Superior temporal gyrus (tissue), 1 donor: ENCODE results near the gene RAB40C.

Experiments used
- DNase-seq: peaks from one replicate; pipeline ENCODE4 v3.0.0-alpha.2; 2016; ENCODE audit errors: extremely low spot score

RAB40C gene, protein sequence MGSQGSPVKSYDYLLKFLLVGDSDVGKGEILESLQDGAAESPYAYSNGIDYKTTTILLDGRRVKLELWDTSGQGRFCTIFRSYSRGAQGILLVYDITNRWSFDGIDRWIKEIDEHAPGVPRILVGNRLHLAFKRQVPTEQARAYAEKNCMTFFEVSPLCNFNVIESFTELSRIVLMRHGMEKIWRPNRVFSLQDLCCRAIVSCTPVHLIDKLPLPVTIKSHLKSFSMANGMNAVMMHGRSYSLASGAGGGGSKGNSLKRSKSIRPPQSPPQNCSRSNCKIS

DNA sequence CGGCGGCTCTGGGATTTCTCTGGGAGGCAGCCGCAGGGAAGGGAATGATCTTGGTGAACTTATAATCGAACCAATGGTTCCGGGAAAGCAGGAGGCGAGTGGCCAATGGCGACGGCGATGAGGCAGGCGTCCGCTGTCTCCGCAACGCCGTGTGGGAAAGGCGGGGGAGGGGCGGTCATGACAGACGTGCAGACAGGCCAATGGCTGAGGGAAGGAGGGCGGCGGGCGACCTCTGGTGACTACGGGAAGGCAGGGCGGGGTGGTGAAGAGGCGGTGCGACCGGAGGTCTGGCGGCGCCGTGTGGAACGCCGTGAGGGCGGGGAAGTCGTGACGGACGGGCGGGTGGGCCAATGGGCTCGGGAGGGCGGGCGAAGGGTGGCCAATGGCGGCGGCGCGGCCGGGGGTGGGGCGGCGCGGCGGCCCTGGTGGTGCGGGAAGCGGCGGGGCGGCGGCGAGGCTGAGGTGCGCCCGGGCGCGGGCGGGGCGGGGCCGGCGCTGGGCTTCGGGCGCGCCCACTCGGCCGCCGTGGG, at the start of gene RAB40C:
TSS of gene RAB40C (plus strand) at position 409 of the 530 bp plus-strand sequence. CDS start 226 bp downstream, outside the sequence.
- DNase-seq, result peak; percentile 94

DNA sequence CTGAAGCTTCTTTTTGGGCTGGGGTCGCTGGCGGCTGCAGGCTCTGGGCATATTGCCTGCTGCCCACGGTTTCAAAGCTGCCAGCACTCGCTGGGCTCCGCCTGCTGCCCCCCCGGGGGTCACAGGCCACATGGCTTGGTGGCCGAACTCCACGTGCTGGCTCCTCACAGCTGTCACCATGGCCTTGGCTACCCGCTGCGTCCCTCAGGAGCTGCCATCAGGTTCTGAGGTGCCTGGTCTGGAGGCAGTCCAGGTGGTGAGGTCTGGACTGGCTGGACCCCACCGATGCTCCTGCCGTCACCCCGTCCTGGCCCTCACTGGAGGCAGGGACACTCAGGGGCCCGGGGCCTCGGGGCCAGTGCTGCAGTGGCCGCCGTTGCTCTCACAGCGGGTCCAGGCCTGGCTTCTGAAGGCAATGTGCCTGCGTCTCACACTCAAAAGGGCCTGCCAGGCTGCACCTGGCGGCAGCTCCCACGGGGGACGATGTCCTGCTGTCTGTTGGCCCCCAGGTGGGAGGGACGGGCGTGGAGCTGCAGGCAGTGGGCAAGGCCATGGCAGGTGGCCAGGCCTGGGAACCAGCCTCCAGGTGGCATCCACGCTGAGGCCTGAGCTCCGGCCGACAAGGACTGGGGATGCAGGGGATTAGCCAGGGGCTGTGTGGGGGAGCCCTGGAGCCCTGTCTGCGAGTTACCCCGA, 49.1 kb upstream of the RAB40C start:
- no peak for DNase-seq

DNA sequence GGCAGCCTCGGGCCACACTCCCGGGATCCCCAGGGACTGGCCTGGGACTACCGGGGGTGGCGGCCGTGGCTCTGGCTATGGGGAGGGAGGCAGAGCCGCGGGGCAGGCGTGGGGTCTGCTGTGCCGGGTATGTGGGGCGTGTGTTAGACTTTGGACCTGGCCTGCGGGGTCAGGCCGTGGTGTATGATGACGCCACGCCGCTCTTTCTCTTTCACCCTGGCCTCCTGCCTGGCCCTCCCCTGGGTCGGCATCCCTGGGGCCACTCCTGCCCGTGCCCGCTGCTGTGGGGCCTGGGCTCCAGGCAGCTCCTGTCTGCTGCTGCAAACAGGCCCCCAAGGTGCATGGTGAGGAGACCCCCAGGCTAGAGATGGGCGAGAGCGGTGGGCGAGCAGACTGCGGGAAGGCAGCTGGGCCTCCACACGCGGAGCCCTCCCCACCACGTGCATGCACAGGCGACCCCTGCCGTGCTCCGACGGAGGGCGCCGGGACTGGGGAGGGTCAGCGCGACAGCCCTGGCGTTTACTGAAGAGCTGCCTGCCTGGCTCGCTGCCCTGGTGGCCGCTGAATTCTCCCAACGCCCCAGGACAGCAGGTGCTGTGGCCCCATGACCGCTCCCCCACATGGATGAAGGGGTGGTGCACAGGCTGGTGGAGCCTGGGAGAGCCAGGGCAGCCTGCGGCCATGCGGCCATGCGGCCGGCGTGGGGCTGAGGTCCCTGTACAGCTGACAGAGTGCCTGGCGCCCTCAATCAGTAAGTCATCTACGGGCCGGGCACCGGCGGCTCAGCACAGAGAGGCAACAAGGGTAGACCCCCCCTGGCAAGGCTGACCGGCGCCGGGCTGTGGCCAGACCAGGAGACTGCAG, 46.3 kb upstream of the RAB40C start:
- no peak for DNase-seq

DNA sequence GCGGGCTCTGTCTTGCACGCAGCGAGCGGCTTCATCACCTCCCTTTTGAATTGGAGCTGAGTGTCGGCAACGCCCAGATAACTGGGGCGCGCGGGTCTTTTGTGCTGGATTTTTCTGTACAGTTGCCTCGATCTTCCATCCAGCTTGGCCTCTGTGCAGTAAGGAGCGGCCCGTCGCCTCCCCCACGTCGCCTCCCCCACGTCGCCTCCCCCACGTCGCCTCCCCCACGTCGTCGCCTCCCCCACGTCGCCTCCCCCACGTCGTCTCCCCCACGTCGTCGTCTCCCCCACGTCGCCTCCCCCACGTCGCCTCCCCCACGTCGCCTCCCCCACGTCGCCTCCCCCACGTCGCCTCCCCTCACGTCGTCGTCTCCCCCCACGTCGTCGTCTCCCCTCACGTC, 45.3 kb upstream of the RAB40C start:
- no peak for DNase-seq

DNA sequence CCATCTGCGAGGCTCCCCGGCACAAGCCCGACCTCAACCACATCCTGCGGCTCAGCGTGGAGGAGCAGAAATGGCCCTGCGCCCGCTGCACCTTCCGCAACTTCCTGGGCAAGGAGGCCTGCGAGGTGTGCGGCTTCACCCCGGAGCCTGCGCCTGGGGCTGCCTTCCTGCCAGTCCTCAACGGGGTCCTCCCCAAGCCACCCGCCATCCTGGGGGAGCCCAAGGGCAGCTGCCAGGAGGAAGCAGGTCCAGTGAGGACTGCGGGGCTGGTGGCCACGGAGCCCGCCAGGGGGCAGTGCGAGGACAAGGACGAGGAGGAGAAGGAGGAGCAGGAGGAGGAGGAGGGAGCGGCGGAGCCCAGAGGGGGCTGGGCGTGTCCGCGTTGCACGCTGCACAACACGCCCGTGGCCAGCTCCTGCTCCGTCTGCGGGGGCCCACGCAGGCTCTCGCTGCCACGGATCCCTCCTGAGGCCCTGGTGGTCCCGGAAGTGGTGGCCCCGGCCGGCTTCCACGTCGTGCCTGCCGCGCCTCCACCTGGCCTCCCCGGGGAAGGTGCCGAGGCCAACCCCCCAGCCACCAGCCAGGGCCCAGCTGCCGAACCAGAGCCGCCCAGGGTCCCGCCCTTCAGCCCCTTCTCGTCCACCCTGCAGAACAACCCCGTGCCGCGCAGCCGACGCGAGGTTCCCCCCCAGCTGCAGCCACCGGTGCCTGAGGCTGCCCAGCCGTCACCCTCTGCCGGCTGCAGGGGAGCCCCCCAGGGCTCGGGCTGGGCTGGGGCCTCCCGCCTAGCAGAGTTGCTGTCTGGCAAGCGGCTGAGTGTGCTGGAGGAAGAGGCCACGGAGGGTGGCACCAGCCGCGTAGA, 42.7 kb upstream of the RAB40C start:
- peak; percentile 53 for DNase-seq

DNA sequence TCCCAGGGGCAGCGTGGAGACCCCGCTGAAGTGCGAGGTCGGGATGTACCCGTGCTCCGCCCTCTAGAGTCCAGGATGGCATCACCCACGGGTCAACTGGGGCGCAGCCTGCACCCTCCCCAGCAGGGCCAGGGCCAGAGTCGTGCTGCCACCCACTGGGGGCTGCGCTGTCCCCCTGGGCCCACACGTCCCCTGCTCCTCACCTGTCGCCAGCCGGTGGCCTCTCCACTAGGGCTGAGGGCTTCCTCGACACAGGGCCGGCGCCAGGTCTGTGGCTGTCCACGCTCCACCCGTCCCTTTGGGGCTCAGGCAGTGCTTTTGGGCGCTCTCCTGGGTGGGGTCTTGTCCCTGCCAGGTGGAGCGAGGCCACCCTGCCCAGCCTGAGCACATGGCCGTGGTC, 41.3 kb upstream of the RAB40C start:
- no peak for DNase-seq

DNA sequence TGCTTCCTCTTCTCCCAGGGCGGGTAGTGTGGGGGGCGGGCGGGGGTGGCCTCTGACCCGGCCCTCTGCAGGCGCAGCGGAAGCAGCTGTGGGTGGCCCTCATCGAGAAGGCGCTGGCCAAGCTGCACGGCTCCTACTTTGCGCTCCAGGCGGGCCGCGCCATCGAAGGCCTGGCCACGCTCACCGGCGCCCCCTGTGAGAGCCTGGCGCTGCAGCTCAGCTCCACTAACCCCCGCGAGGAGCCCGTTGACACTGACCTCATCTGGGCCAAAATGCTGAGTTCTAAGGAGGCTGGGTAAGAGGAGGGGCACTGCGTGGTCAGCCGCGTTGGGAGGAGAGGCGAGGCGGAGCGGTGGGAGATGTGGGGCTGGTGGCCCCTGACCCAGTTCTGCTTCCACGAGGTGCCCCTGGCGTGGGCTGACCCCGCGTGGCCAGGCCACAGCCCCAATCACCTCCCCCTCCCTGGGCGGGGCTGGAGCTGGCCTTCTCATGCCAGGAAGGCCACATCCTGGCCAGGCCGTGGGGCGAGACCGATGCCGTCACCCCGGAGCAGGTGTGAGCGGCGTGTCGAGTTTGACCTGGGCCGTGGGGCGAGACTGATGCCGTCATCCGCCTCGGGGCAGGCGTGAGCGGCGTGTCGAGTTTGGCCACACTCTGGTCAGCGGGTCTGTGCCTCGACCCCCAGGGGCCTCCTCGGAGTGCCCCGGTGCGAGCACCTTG, 40.2 kb upstream of the RAB40C start:
- DNase-seq, result no peak

DNA sequence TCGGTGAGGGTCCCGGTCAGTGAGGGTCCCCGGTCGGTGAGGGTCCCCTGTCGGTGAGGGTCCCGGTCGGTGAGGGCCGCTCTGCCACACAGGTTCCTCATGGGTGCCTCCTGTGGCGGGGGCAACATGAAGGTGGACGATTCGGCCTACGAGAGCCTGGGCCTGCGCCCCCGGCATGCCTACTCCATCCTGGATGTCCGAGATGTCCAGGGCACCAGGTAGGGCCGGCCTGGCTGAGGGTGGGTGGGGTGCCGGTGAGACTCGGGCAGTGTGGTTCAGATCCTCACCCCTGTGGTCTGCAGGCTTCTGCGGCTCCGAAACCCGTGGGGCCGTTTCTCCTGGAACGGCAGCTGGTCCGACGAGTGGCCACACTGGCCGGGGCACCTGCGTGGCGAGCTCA, 38.7 kb upstream of the RAB40C start:
- no peak for DNase-seq

DNA sequence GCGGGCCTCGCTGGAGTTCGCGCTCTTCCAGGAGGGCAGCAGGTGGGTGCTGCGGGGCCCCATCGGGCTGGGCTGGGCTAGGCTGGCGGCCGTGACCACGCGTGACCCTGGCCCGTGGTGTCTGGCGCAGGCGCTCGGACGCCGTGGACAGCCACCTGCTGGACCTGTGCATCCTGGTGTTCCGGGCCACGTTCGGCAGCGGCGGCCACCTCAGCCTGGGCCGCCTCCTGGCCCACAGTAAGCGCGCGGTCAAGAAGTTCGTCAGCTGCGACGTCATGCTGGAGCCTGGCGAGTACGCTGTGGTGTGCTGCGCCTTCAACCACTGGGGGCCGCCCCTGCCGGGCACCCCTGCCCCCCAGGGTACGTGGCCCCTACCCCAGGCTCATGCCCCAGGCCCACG, 37.7 kb upstream of the RAB40C start:
- DNase-seq, result no peak

DNA sequence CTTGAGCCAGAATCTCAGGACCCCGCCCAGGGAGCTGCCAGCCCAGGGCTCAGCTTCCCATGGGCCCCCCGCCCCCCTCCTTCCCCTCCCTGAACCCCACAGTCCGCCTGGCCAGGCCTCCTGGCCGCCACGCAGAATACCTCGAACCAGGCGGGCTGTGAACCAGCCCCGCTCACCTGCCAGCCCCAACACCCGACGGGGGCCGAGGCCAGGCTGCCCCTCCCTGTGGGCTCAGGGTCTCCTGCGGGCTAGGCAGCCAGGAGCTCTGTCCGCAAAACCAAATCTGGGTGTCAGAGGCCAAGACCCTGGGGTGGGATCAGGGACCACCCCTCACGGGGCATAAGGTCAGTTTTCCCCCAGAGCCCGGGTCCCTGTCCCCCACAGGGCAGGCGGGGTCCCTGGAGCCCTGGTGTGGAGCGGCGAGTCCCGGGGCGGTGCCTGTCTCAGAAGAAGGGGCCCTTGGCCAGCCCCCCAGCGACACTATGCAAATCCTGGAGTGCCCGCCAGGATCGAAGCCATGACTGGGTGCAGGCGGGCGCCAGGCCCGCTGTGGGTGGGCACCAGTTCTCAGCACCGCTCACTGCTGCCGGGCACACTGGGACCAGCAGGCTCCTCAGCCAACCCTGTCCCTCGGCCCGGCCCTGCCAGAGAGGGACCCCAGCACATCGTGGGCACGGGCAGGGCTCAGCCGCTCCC, 36.1 kb upstream of the RAB40C start:
- no peak for DNase-seq

DNA sequence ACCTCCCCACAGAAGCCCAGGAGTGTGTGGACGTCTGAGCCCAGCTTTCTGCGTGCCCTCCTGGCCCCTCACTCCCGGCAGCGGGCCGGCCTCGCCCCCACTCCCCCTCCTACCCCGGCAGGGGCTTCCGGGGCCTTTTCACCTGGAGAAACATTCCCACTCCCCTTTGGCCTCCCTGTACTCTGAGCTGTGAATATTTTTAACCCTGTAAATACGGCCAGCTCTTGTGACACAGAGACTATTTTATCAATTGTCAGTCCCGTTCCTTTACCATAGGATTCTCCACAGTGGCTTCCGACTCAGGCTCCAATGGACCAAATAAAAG, 35.6 kb upstream of the RAB40C start:
- DNase-seq, result no peak

DNA sequence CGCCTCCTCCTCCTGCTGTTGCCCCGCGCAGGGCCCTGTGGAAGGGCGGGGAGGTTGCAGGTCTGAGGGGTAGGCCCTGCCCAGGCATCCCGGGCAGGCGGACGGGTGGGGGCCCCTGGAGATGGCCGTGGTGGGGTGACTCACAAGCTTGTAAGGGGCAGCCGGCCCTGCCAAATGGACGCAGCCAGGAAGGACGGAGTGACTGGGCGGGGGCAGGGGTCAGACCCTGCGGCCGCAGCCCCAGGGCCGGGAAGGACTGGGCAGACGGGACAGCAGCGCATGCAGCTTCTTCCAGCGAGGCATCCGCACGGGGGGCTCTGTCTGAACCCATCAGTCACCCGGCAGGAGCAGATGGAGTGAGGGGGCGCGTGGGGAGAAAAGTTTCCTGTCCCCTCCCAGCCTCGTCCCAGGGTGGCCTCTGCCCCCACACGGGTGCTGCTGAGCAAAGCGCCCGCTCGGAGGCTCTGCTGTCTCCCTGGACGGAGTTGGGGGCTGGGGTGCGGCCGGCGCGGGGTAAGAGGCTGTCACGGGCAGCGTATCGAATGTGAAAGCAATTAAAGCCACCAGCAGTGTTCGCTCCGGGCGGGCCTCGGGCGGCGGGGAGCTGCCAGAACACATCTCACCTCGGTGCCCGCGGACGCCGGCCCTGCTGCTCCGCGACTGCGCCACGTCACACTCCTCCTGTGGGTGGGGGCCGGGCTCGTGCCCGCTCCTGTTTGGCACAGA, 35.1 kb upstream of the RAB40C start:
- no peak for DNase-seq

DNA sequence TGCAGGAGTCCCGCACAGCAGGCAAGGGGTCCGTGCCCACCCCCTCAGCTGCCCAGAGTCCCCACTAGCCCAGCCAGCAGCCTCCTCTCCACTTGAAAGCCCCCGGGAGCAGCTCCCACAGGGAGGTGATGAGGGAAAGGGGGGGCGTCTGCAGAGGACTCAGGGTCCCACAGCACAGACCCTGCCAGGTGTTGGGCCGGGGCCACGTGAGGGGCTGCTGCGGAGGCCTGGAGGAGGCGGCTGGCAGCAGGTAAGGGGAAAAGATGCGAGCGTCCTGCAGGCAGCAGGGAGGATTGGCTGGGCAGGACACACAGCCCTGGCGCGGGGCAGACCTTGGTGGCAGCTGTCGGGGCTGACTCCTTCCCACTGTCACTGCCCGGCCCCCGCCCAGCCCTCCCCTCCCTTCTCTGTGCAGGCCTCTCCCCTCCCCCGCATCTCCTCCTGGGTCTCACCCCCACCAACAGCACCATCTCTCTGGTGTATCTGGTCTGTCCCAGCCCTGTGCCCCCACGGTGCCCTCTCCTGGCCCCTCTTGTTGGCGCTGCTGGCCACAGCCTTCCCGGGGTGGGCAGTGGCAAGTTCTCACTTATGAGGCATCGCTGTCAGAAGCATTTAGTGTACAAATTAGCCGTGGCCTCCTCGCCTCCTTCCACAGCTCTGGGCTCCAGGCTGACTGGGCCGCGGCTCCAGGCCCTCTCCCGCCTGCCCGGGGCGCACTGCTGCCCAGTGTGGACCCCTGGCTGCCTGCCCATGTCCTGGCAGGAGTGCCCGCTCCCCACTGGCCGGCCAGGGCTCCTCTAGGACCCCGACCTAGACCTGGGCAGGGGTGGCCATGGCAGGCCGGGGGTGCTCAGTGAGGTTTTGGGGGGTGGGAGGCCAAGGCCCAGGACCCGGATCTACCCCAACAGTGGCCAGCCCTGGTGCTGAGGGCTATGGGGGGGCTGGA, 34.1 kb upstream of the RAB40C start:
- no peak for DNase-seq

DNA sequence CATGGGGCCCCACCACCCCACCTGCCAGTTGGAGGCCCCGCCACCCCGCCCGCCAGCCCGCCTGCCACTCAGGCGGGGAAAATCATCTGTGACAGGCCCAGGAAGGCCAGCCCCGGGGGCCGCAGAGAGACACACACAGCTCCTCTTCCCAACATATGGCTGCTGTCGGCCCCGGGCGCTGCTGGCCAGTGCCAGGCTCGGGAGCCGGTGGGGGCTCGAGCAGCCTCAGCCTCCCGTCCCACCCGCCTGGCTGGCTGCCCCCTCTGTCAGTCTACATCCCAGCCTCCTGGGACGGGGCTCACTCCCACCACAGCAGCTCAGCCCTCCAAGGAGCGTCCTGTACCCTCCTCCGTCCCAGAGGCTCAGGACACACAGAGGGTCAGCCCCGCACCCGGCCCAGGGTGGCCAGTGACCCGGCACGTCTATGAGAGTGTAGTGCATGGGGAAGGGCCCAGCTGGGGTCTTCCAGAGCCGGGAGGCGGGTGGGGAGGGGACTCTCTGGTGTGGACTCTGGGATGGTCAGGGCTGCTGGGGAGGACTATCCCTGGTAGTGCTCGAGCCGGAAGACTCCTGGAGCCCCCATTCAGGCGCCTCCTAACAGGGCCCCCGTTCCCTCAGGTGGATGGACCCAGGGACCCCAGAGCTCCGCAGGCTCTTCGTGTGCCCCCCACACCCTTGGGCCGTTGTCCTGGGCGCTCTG, 33.2 kb upstream of the RAB40C start:
- no peak for DNase-seq

DNA sequence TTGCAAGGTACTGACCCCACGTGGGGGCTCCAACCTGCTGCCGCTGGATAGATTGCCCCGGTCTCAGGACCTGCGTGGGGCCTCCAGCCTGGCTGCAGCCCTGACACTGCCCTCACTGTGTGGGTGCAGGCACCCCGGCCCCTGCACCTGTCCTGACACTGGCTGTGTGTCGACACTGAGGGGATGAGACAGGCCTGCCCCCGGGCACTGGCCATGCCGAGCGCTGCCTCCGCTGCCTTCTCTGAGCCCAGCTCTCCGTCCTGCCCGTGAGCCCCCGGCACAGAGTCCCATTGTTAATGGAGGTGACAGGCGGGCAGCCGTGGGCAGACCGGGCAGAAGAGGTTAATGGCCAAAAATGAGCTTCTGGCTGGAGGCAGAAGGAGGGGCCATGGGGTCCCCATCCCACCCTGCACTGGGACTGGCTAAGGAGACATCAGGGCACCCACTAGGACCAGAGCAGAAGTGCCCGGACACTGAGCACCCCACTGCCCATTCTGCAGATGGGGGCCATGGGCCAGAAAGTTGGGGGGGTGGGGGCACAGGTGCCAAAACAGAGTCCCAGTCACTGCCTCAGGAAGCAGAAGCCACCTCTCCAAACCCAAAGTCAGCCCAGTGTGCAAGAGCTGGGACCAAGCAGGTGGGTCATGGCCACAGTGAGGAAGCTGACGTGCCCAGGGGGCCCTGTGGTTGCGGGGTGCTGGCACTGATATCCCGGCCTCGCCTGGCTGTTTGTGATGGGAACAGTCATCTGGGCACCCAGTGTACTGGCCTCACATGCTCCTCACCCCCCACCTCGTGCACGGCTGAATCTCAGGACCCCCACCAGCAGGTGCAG, 32.2 kb upstream of the RAB40C start:
- DNase-seq, result no peak

DNA sequence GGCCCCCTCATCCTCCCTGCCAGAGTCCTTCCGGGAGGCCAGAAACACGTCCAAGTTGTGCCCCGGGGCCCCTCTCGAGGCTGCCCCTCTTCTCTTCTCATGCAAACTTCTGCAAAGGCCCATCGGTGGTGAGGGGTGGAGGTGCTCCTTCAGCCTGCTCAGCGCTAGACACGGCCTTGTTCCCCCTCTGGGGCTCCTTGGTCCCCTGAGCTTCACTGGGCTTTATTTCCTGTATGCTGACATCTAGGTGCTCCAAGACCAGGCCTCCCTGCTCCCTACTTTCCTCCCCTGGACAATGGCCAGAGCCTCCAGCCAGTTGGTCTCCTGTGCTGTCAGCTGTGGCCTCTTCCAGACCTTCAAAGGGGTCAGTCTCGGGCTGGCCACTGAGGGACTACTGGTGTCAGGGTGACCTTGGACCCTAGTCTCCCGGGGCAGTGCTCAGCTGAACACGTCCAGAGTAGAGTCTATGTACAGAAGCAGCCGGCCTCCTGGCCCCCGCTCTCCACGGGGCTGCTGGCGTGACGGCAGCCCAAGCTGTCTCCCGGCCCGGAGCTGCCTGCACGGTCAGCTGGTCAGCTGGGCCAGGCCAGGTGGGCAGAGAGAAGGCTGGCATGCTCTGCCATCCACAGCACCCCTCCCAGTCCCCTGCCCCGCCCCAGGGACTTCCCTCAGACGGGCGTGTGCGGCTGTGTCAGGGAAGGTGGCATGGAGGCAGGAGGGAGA, 31.4 kb upstream of the RAB40C start:
- DNase-seq, result no peak
